ENCODE results near the gene GRAP2. TPM values are rescaled to one million over a fixed set of nuclear protein-coding genes. Genes with fewer than 3 reads are reported as not detected.

The GRAP2 gene
- total and polyA plus RNA-seq, 2 experiments from 2014 or later, result 0.42 TPM; not detected in 1

DNA sequence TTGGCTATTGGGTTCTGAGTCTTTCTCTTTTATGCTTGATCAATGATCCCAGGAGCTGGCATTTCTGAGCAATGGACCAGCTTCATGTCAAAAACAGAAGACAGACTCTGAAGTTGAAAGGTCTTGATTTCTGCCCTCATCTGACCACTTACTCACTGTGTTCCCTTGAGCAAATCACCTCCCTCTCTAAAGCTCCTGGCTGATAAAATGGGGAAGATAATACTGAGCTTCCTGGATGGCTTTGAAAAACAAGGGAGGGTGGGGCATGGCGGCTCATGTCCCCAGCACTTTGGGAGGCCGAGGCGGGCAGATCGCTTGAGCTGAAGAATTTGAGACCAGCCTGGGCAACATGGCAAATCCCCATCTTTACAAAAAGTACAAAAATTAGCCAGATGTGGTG lies 100.2 kb downstream of the GRAP2 start:
- peak overlapping the region; percentile 73 for H3K27ac Mint-ChIP-seq
- H3K36me3 ChIP-seq (ENCODE audit: insufficient read depth), result no peaks in the 10 kb centered on the region; the same call in 1 of the 2 replicates
- no peak overlapping the region for H2AFZ ChIP-seq
- TF ChIP-seq, protein P1, sequence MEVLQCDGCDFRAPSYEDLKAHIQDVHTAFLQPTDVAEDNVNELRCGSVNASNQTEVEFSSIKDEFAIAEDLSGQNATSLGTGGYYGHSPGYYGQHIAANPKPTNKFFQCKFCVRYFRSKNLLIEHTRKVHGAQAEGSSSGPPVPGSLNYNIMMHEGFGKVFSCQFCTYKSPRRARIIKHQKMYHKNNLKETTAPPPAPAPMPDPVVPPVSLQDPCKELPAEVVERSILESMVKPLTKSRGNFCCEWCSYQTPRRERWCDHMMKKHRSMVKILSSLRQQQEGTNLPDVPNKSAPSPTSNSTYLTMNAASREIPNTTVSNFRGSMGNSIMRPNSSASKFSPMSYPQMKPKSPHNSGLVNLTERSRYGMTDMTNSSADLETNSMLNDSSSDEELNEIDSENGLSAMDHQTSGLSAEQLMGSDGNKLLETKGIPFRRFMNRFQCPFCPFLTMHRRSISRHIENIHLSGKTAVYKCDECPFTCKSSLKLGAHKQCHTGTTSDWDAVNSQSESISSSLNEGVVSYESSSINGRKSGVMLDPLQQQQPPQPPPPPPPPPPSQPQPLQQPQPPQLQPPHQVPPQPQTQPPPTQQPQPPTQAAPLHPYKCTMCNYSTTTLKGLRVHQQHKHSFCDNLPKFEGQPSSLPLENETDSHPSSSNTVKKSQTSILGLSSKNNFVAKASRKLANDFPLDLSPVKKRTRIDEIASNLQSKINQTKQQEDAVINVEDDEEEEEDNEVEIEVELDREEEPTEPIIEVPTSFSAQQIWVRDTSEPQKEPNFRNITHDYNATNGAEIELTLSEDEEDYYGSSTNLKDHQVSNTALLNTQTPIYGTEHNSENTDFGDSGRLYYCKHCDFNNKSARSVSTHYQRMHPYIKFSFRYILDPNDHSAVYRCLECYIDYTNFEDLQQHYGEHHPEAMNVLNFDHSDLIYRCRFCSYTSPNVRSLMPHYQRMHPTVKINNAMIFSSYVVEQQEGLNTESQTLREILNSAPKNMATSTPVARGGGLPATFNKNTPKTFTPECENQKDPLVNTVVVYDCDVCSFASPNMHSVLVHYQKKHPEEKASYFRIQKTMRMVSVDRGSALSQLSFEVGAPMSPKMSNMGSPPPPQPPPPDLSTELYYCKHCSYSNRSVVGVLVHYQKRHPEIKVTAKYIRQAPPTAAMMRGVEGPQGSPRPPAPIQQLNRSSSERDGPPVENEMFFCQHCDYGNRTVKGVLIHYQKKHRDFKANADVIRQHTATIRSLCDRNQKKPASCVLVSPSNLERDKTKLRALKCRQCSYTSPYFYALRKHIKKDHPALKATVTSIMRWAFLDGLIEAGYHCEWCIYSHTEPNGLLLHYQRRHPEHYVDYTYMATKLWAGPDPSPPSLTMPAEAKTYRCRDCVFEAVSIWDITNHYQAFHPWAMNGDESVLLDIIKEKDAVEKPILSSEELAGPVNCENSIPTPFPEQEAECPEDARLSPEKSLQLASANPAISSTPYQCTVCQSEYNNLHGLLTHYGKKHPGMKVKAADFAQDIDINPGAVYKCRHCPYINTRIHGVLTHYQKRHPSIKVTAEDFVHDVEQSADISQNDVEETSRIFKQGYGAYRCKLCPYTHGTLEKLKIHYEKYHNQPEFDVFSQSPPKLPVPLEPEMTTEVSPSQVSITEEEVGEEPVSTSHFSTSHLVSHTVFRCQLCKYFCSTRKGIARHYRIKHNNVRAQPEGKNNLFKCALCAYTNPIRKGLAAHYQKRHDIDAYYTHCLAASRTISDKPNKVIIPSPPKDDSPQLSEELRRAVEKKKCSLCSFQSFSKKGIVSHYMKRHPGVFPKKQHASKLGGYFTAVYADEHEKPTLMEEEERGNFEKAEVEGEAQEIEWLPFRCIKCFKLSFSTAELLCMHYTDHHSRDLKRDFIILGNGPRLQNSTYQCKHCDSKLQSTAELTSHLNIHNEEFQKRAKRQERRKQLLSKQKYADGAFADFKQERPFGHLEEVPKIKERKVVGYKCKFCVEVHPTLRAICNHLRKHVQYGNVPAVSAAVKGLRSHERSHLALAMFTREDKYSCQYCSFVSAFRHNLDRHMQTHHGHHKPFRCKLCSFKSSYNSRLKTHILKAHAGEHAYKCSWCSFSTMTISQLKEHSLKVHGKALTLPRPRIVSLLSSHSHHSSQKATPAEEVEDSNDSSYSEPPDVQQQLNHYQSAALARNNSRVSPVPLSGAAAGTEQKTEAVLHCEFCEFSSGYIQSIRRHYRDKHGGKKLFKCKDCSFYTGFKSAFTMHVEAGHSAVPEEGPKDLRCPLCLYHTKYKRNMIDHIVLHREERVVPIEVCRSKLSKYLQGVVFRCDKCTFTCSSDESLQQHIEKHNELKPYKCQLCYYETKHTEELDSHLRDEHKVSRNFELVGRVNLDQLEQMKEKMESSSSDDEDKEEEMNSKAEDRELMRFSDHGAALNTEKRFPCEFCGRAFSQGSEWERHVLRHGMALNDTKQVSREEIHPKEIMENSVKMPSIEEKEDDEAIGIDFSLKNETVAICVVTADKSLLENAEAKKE (CRISPR knock-in tag; IDR thresholded peaks at IDR 0.05), result no peak
- TF ChIP-seq, protein P2, sequence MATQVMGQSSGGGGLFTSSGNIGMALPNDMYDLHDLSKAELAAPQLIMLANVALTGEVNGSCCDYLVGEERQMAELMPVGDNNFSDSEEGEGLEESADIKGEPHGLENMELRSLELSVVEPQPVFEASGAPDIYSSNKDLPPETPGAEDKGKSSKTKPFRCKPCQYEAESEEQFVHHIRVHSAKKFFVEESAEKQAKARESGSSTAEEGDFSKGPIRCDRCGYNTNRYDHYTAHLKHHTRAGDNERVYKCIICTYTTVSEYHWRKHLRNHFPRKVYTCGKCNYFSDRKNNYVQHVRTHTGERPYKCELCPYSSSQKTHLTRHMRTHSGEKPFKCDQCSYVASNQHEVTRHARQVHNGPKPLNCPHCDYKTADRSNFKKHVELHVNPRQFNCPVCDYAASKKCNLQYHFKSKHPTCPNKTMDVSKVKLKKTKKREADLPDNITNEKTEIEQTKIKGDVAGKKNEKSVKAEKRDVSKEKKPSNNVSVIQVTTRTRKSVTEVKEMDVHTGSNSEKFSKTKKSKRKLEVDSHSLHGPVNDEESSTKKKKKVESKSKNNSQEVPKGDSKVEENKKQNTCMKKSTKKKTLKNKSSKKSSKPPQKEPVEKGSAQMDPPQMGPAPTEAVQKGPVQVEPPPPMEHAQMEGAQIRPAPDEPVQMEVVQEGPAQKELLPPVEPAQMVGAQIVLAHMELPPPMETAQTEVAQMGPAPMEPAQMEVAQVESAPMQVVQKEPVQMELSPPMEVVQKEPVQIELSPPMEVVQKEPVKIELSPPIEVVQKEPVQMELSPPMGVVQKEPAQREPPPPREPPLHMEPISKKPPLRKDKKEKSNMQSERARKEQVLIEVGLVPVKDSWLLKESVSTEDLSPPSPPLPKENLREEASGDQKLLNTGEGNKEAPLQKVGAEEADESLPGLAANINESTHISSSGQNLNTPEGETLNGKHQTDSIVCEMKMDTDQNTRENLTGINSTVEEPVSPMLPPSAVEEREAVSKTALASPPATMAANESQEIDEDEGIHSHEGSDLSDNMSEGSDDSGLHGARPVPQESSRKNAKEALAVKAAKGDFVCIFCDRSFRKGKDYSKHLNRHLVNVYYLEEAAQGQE (IDR thresholded peaks at IDR 0.05; ENCODE audit: unreplicated experiment), result no peak
- no peak for TF ChIP-seq ZNF114 (CRISPR knock-in tag; IDR thresholded peaks at IDR 0.05)
- no peak for TF ChIP-seq POLR2AphosphoS5 (IDR thresholded peaks at IDR 0.05; ENCODE audit: low read depth)
- no peak for TF ChIP-seq STAT1 (IDR thresholded peaks at IDR 0.05; ENCODE audit: unreplicated experiment)
- no peak for TF ChIP-seq EZH2phosphoT487 (IDR thresholded peaks at IDR 0.05; ENCODE audit: unreplicated experiment)
- no peak for TF ChIP-seq ZNF331 (CRISPR knock-in tag; IDR thresholded peaks at IDR 0.05; ENCODE audit: low read depth)
- TF ChIP-seq CREB1 (CRISPR knock-in tag; IDR thresholded peaks at IDR 0.05; ENCODE audit: low read depth), result no peak
- TF ChIP-seq, protein P3, sequence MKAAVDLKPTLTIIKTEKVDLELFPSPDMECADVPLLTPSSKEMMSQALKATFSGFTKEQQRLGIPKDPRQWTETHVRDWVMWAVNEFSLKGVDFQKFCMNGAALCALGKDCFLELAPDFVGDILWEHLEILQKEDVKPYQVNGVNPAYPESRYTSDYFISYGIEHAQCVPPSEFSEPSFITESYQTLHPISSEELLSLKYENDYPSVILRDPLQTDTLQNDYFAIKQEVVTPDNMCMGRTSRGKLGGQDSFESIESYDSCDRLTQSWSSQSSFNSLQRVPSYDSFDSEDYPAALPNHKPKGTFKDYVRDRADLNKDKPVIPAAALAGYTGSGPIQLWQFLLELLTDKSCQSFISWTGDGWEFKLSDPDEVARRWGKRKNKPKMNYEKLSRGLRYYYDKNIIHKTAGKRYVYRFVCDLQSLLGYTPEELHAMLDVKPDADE (IDR thresholded peaks at IDR 0.05), result no peak
- TF ChIP-seq EZH2 (IDR thresholded peaks at IDR 0.05; ENCODE audit: low read depth, unreplicated experiment), result no peak
- TF ChIP-seq, protein P4, sequence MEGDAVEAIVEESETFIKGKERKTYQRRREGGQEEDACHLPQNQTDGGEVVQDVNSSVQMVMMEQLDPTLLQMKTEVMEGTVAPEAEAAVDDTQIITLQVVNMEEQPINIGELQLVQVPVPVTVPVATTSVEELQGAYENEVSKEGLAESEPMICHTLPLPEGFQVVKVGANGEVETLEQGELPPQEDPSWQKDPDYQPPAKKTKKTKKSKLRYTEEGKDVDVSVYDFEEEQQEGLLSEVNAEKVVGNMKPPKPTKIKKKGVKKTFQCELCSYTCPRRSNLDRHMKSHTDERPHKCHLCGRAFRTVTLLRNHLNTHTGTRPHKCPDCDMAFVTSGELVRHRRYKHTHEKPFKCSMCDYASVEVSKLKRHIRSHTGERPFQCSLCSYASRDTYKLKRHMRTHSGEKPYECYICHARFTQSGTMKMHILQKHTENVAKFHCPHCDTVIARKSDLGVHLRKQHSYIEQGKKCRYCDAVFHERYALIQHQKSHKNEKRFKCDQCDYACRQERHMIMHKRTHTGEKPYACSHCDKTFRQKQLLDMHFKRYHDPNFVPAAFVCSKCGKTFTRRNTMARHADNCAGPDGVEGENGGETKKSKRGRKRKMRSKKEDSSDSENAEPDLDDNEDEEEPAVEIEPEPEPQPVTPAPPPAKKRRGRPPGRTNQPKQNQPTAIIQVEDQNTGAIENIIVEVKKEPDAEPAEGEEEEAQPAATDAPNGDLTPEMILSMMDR (conservative IDR thresholded peaks at IDR 0.05; ENCODE audit: low read depth in 2 of 2), result no peak
- TF ChIP-seq JUNB (IDR thresholded peaks at IDR 0.05; ENCODE audit: unreplicated experiment), result no peak
- no peak overlapping the region for H3K4me3 ChIP-seq
- H3K4me1 ChIP-seq (ENCODE audit: insufficient read depth), result peaks cover 76% of the 10 kb centered on the region
- H3K4me3 Mint-ChIP-seq, result peak overlapping the region; percentile 6; the same call in 1 of the 3 replicates
- H3K9me3 Mint-ChIP-seq, result no peaks in the 10 kb centered on the region; the same call in 2 of the 3 replicates
- DNase-seq (ENCODE audit: low spot score) (no peak), ATAC-seq (no peak)
- H3K27ac ChIP-seq (ENCODE audit: low read depth), result 0 out of 2 replicates have a peak overlapping the region, but pooled peaks have one; percentile 32
- H3F3A ChIP-seq (replicated peaks; ENCODE audit: low read depth), result peaks cover 17% of the 10 kb centered on the region
- H3K27me3 Mint-ChIP-seq (ENCODE audit: insufficient read depth, low read depth, poor library complexity), result peaks cover 15% of the 10 kb centered on the region
- H3K9me2 ChIP-seq (ENCODE audit: insufficient read depth), result no peaks in the 10 kb centered on the region
- H3K36me3 Mint-ChIP-seq (ENCODE audit: low read depth), result peaks cover 20% of the 10 kb centered on the region
- H3K27me3 ChIP-seq (ENCODE audit: insufficient read depth), result no peaks in the 10 kb centered on the region
- H3K79me2 ChIP-seq (replicated peaks; ENCODE audit: insufficient read depth), result peaks cover 77% of the 10 kb centered on the region
- H3K4me2 ChIP-seq, result peak overlapping the region; percentile 46; the same call in 1 of the 2 replicates
- peaks cover 86% of the 10 kb centered on the region for H3K4me1 Mint-ChIP-seq
- peaks cover 10% of the 10 kb centered on the region for H4K20me1 ChIP-seq (replicated peaks; ENCODE audit: insufficient read depth)
